ENCODE data around the gene IGSF9B. TPM values are rescaled to one million over a fixed set of nuclear protein-coding genes. Genes with fewer than 3 reads are reported as not detected.

The IGSF9B gene
- total RNA-seq, 2 donors from 2014 or later, result 5.0 to 6.0 TPM

DNA sequence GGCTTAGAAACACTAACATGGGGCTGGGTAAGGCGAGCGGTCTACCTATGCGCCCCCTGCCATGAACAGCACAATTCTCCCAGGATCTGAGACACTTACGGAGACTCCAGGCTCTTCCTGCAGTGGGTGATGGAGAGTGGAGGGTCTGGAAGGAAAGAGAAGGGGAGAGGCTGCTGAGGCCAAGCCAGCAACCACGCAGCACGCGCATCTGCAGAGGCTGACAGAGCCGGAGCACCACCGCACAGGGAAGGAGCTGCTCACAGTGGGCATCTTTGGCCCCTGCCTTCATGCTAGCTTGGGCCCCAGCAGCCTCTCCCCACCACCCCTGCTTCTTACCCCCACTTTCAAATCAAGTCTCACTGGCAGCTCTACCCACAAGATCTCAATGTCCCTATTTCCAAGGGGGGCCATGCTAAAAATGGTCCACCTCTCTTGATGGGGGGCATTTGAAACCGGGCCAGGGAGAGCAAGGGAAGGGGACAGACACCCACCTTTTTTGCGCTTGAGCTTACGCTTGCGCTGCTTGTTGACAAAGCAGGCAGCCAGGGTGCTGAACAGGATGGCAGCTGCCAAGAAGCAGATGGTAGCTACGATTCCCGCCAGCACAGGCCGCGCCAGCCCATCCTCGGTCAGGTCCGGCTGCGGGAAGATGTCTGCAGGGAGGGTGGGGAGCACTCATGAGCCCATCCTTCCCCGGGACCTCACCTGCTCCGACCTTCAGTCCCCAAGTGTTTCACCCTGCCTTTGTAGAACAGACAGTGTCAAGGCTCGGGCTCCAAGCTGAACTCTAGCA lies 34.5 kb downstream of the IGSF9B start:
- no peaks in the 10 kb centered on the region for H3K36me3 ChIP-seq

GRCh38 chr11:133921513-133921912 lies 35.3 kb downstream of the IGSF9B start:
- Histone ChIP-seq H3K4me1 (no peaks in the 10 kb centered on the region), H3K9ac (ENCODE audit: low read depth in 2 of 2, low read length in 2 of 2) (no peak overlapping the region), H3K36me3 (no peaks in the 10 kb centered on the region), H3K27me3 (no peaks in the 10 kb centered on the region), H3K9me3 (no peaks in the 10 kb centered on the region), H3K27ac (no peak overlapping the region), H3K4me3 (no peak overlapping the region)
- intact Hi-C loops (cut with DNase I), result loop anchor here (10.0 kb wide), 1 partner anchor 123 kb away; no protein-coding TSS in a partner anchor
- DNase-seq, result no peak
- TF ChIP-seq CTCF (IDR thresholded peaks at IDR 0.05), result no peak

More for the DNA sequence above, 34.5 kb downstream of the IGSF9B start:
- H3K9me3 ChIP-seq, result no peaks in the 10 kb centered on the region
- no peak overlapping the region for H3K4me3 ChIP-seq
- intact Hi-C loops (cut with DNase I), result loop anchor here (10.0 kb wide), 1 partner anchor 123 kb away; no protein-coding TSS in a partner anchor
- no peak for DNase-seq
- H3K9ac ChIP-seq (ENCODE audit: low read depth in 2 of 2, low read length in 2 of 2), result no peak overlapping the region
- H3K4me1 ChIP-seq, result no peaks in the 10 kb centered on the region
- no peak overlapping the region for H3K27ac ChIP-seq
- H3K27me3 ChIP-seq, result no peaks in the 10 kb centered on the region
- no peak for TF ChIP-seq CTCF (IDR thresholded peaks at IDR 0.05)

DNA sequence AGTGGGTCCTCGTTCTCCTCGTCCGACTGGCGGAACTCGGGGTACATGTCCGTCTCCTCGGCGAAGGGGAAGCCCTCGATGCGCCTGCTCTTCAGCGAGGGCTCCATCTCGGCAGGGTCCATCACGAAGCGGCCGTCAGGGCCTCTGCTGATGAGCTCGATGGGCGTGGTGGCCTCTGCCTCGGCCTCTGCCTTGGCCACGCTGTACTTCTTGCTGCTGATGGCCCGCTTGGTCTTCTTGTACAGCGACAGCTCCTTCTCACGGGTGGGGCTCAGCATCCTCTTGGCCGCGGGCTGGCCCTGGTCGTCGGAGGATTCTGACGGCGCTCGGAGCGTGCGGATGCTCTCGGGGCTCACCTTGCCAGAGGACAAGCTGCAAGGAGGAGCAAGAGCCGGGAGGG lies 35.7 kb downstream of the IGSF9B start:
- no peak overlapping the region for H3K4me3 ChIP-seq
- no peaks in the 10 kb centered on the region for H3K27me3 ChIP-seq
- intact Hi-C loops (cut with DNase I), result loop anchor here (10.0 kb wide), 1 partner anchor 124 kb away; no protein-coding TSS in a partner anchor
- no peak overlapping the region for H3K27ac ChIP-seq
- H3K9ac ChIP-seq (ENCODE audit: low read depth in 2 of 2, low read length in 2 of 2), result no peak overlapping the region
- no peak for DNase-seq
- no peaks in the 10 kb centered on the region for H3K4me1 ChIP-seq
- no peak for TF ChIP-seq CTCF (IDR thresholded peaks at IDR 0.05)
- no peaks in the 10 kb centered on the region for H3K9me3 ChIP-seq
- no peaks in the 10 kb centered on the region for H3K36me3 ChIP-seq

DNA sequence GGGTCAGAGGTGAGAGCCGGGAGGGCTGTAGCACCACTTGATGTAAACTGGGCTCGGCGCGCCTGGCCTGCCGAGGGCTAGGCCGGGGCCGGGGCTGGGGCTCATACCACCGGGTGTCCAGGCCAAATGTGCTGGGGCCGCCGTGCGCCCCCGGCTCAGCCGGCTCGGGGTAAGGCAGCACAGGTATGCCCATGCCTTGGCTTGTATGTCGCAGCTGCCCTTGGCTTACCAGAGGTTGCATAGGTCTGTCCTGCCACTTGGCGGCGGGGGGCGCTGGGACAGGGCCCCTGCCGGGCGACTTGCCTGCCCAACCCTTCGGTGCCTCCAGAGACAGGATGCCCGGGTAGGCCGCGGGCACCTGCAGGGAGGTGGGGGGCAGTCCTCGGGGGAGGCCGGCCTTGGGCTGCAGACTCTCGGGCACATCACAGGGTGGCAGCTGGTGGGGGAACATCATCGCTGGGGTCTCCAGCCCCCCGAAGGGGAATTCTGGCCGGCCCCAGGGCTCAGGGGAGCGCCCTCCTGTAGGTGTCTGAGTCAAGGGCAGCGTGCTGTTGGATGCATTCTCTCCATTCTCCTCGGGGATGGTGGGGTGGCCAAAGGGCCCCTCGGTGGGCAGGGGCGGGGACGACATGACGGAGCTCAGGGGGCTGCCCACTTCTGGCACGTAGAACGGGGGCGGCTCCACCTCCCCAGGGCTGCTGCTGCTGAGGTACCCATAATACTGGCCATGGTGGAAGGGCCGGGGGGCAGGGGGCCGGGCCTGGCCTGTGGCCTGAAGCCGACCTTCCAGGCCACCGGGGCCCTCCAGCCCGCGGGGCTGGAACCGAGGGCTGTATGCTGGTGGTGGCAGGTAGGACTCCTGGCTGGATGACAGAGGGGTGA lies 36.4 kb downstream of the IGSF9B start:
- Histone ChIP-seq H3K27ac (no peak overlapping the region), H3K36me3 (no peaks in the 10 kb centered on the region), H3K4me3 (no peak overlapping the region), H3K27me3 (no peaks in the 10 kb centered on the region), H3K9ac (ENCODE audit: low read depth in 2 of 2, low read length in 2 of 2) (no peak overlapping the region), H3K4me1 (no peaks in the 10 kb centered on the region), H3K9me3 (no peaks in the 10 kb centered on the region)
- TF ChIP-seq CTCF (IDR thresholded peaks at IDR 0.05), result no peak
- intact Hi-C loops (cut with DNase I), result loop anchor here (10.0 kb wide), 1 partner anchor 124 kb away; no protein-coding TSS in a partner anchor
- no peak for DNase-seq

DNA sequence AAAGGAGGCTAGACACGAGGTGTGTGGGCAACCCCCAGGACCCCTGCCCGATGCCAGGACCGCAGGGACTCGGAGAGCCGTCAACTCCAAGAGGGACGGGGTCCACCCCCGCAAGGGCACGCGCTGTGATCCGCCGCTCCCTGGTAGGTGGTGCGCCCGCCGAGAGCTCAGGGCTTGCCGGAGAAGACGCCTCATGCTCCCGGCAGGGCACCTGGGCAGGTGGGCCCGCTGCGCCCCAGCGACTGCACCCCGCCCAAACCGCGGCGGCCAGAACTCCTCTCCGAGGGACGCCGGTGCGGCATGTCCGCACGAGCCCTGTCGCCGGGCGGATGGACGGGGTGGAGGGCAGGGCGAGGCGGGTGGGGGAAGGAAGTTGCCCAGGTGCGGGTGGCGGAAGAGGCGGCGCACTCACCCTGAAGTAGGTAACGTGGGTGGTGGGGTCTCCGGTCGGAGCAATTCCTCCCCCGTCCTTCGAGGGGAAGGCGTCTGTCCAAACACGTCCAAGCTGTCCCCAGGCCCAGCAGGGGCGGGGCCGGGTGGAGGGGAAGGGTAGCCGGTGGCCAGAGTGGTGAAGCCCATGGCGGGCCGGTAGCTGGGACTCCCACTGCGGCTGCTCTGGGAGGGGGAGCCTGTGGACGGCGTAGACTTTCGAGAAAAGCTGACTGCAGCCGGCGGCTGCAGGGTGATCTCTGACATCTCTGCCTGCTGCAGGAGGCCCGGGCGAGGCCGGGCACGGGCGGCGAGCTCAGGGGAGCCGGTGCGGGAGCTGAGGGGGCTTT lies 37.2 kb downstream of the IGSF9B start:
- no peaks in the 10 kb centered on the region for H3K27me3 ChIP-seq
- TF ChIP-seq CTCF (IDR thresholded peaks at IDR 0.05), result no peak
- H3K27ac ChIP-seq, result no peak overlapping the region
- H3K4me3 ChIP-seq, result no peak overlapping the region
- intact Hi-C loops (cut with DNase I), result loop anchor here (10.0 kb wide), 1 partner anchor 125 kb away; no protein-coding TSS in a partner anchor
- H3K9me3 ChIP-seq, result no peaks in the 10 kb centered on the region
- no peak overlapping the region for H3K9ac ChIP-seq (ENCODE audit: low read depth in 2 of 2, low read length in 2 of 2)
- H3K4me1 ChIP-seq, result no peaks in the 10 kb centered on the region
- no peak for DNase-seq
- H3K36me3 ChIP-seq, result no peaks in the 10 kb centered on the region
